ENCODE measurements around the gene GSK3B.

GSK3B gene

GRCh38 chr3:120093911-120094775 is at the start of gene GSK3B:
Gene GSK3B (minus strand): TSS chr3:120094447. CDS start chr3:120093434, 1,013 bp downstream.
- DNase-seq (ENCODE audit: low spot score), result peak; percentile 90

GRCh38 chr3:120143676-120144075 is 49.4 kb upstream of the GSK3B start:
- DNase-seq (ENCODE audit: low spot score), result no peak

DNA sequence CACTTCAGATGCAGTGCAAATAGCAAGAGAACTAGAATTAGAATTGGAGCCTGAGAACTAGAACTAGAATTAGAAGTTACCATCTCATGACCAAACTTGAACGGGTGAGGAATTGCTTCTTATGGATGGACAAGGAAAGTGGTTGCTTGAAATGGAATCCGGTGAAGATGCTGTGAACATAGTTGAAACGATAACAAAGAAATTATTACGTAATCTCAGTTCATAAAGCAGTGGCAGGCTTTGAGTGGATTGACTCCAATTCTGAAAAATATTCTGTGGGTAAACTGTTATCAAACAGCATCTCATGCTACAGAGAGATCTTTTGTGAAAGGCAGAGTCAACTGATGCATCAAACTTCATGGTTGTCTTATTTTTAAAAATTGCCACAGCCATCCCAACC is 48.0 kb upstream of the GSK3B start:
- no peak for DNase-seq (ENCODE audit: low spot score)

DNA sequence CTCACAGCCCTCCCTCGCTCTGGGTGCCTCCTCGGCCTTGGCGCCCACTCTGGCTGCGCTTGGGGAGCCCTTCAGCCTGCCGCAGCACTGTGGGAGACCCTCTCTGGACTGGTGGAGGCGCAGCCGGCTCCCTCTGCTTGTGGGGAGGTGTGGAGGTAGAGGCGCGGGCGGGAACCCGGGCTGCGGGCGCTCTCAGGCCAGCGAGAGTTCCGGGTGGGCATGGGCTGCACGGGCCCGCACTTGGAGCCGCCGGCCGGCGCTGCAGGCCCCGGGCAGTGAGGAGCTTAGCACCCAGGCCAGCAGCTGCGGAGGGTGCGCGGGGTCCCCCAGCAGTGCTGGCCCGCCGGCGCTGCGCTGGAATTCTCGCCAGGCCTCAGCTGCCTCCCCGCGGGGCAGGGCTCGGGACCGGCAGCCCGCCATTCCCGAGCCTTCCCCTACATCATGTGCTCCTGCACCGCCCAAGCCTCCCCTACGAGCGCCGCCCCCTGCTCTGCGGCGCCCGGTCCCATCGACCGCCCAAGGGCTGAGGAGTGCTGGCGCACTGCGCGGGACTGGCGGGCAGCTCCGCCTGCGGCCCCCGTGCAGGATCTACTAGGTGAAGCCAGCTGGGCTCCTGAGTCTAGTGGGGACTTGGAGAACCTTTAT is 46.0 kb upstream of the GSK3B start:
- DNase-seq (ENCODE audit: low spot score), result no peak

DNA sequence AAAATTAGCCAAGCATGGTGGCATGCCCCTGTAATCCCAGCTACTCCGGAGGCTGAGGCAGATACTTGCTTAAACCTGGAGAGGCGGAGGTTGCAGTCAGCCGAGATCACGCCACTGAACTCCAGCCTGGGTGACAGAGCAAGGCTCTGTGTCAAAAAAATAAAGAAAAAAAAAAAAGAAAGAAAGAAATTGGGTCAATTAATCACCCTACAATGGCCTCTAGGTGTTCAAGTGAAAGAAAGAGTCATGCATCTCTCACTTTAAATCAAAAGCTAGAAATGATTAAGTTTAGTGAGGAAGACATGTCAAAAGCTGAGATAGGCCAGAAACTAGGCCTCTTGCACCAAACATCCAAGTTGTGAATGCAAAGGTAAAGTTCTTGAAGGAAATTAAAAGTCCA is 44.9 kb upstream of the GSK3B start:
- DNase-seq (ENCODE audit: low spot score), result no peak

DNA sequence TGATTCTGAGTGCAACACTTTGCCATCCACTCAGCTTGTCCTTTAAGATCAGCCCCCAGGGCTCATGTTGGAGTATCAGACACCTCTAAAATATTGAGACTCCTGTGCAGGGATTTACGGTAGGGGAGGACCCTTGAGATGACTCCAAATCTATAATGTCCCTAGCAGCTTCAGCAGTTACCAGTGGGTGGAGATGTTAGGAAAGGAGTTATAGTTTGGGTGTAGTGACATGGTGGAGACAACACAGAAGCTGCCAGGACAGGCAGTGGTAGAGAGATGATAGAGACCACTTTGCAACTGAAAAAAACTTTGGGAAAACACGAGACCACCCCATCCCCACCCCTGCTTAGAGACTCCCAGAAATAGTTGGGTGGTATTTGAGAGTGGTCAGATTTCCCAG is 43.3 kb upstream of the GSK3B start:
- DNase-seq (ENCODE audit: low spot score), result no peak

- DNase-seq (ENCODE audit: low spot score), result no peak
Observed at GRCh38 chr3:120130656-120131055, 36.4 kb upstream of the GSK3B start.

DNA sequence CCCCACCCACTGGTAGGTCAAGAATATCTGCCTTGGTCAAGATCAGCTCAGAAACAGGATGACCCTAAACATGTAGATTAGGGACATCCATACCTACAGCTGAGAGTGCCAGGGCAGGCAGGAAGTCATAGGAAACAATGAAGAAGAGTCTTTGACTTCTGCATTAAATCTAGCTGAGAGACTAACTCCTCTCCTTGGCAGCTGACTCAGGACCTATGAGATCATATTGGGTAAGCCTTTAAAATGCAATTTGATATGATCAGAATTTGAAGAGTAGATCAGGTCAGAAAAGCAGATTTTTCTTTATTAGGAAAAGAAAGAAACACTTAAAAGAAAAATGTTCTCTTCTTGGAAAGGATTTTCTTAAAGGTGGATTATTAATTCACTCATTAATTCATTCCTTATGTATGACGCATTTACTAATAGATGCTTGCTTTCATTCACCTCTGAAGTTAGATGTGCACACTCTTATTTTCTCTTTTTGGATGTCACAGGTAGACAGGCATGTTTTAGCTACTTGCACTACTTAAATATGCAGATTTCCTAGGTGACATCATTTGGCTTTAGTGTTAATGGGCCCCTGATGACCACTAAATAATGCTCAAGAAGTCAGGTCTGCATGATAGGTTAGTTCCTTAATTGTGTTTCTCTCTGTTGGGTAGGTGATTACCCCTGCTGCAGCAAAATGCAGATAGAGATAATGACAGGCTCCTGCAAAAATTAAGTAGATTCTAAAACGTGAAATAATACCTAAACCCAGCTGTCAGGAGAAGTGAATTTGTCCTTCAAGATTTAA is 35.7 kb upstream of the GSK3B start:
- DNase-seq (ENCODE audit: low spot score), result no peak

GRCh38 chr3:120129051-120129450 is 34.8 kb upstream of the GSK3B start:
- DNase-seq (ENCODE audit: low spot score), result peak; percentile 38

GRCh38 chr3:120125992-120126391 is 31.7 kb upstream of the GSK3B start:
- DNase-seq (ENCODE audit: low spot score), result no peak

GRCh38 chr3:120119846-120120510 is 25.7 kb upstream of the GSK3B start:
- no peak for DNase-seq (ENCODE audit: low spot score)

DNA sequence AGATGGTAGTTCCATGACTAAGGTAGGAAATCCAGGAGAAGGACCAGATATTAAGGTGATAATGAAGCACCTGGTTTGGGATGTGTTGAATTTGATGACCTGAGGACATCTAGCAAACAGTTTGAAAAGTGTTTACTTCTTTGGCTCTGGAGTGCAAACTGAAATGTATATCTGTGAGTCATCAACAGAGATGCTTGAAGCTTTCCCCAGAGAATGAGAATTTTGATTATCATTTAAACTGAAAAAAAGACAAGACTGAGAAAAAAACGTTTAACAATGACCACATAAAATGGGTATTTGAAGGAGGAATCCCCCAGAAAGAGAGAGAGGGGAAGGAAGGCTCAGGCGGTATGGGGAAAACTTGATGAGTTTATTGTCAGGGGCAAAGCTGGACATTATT is 20.7 kb upstream of the GSK3B start:
- no peak for DNase-seq (ENCODE audit: low spot score)

- DNase-seq (ENCODE audit: low spot score), result no peak
Observed at GRCh38 chr3:120114376-120114775, 20.1 kb upstream of the GSK3B start.

- no peak for DNase-seq (ENCODE audit: low spot score)
Observed at GRCh38 chr3:120113128-120114116, 19.2 kb upstream of the GSK3B start.

GRCh38 chr3:120111898-120112297 is 17.7 kb upstream of the GSK3B start:
- DNase-seq (ENCODE audit: low spot score), result no peak

GRCh38 chr3:120103276-120103675 is 9.0 kb upstream of the GSK3B start:
- no peak for DNase-seq (ENCODE audit: low spot score)

GRCh38 chr3:120102674-120103073 is 8.4 kb upstream of the GSK3B start:
- DNase-seq (ENCODE audit: low spot score), result no peak

DNA sequence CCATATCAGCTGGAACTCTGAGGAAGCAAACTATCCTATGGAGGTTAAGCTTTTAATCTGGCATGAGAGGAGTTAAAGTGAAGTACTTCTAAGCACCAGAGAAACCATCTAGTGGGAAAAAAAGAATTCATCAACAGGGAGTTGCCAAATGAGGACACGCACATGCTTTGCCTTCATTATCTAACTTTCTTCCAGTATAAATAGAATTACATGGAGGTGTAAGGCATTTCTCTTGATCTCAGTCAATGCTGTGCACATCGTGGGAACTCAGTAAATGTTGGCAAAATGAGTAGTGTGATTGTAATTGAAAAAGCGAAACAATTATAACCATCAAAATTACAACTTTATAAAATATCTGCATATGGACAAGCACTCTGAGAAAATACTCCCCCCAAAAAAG is 8.0 kb upstream of the GSK3B start:
- no peak for DNase-seq (ENCODE audit: low spot score)

- no peak for DNase-seq (ENCODE audit: low spot score)
Observed at GRCh38 chr3:120101624-120102023, 7.4 kb upstream of the GSK3B start.

DNA sequence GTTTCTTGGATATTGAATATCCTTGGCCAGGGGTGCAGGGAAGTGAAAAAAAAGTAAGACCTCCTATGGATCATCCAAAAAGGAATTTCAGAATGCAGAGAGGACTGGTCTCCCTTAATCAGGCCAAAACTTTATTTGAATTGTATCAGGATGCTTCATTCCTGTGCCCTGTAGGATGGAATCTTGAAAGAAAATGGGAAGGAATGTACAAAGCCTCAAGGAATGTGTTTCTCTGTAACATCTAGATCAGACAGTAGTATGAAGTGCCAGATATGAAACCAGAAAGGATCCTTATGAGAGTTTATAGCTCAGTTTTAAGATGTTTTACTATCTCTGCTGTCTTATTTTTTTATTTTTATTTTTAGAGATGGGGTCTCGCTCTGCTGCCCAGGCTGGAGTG is 6.5 kb upstream of the GSK3B start:
- DNase-seq (ENCODE audit: low spot score), result no peak

- DNase-seq (ENCODE audit: low spot score), result no peak
Observed at GRCh38 chr3:120098710-120099109, 4.5 kb upstream of the GSK3B start.

Data from D341Med (cell line).